Muscle layer of duodenum (tissue), 2 donors: ENCODE results near the gene ZNF362.
"Not testable (repeated sequence)": the region's sequence is repeated elsewhere in the genome, so short reads cannot be mapped to it uniquely, and the experiment has no call there.

Source experiments
- H3K27ac ChIP-seq: one replicate; pipeline ENCODE4 v1.7.0; 2013; ENCODE audit warnings: mild to moderate bottlenecking, low read length
- H3K27me3 ChIP-seq: one replicate; pipeline ENCODE4 v1.7.0; 2013; ENCODE audit warnings: low read depth, mild to moderate bottlenecking, control low read depth, low read length
- H3K36me3 ChIP-seq, 2 donors: one replicate each; pipeline ENCODE4 v1.7.0; 2013; ENCODE audit warnings: low read length in 2 of 2, control low read depth in 1 of 2, mild to moderate bottlenecking in 1 of 2; ENCODE audit not compliant: insufficient read depth in 2 of 2, control insufficient read depth in 1 of 2
- H3K4me1 ChIP-seq, 2 donors: one replicate each; pipeline ENCODE4 v1.7.0; 2013; ENCODE audit warnings: low read length in 2 of 2, mild to moderate bottlenecking in 2 of 2, control low read depth in 1 of 2, moderate library complexity in 1 of 2; ENCODE audit not compliant: insufficient read depth in 2 of 2, control insufficient read depth in 1 of 2
- H3K4me3 ChIP-seq, 2 donors: one replicate each; pipeline ENCODE4 v1.7.0; 2013; ENCODE audit warnings: low read length in 2 of 2, low read depth in 1 of 2, mild to moderate bottlenecking in 1 of 2
- H3K9me3 ChIP-seq, 2 donors: one replicate each; pipeline ENCODE4 v1.7.0; 2013; ENCODE audit warnings: low read length in 2 of 2, control low read depth in 1 of 2, mild to moderate bottlenecking in 1 of 2; ENCODE audit not compliant: control insufficient read depth in 1 of 2
- donor health status: healthy.

ZNF362 gene

DNA sequence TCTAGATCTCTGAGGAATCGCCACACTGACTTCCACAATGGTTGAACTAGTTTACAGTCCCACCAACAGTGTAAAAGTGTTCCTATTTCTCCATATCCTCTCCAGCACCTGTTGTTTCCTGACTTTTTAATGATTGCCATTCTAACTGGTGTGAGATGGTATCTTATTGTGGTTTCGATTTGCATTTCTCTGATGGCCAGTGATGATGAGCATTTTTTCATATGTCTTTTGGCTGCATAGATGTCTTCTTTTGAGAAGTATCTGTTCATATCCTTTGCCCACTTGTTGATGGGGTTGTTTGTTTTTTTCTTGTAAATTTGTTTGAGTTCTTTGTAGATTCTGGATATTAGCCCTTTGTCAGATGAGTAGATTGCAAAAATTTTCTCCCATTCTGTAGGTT lies 34.3 kb downstream of the ZNF362 start:
- H3K9me3 ChIP-seq, H3K27ac ChIP-seq, H3K27me3 ChIP-seq, H3K4me3 ChIP-seq: not testable (repeated sequence)
- peaks cover 5 to 18% of the 10 kb centered on the region in 2 donors for H3K4me1 ChIP-seq
- peaks cover 0 to 11% of the 10 kb centered on the region in 2 donors for H3K36me3 ChIP-seq

- Histone ChIP-seq H3K27me3 (no peaks in the 10 kb centered on the region), H3K9me3 (no peaks in the 10 kb centered on the region), H3K4me1 (peaks cover 5 to 18% of the 10 kb centered on the region in 2 donors), H3K4me3 (no peak overlapping the region), H3K27ac (no peak overlapping the region), H3K36me3 (peaks cover 2 to 13% of the 10 kb centered on the region in 2 donors)
Measured at GRCh38 chr1:33292726-33293340, 36.5 kb downstream of the ZNF362 start.

- Histone ChIP-seq H3K27me3 (no peaks in the 10 kb centered on the region), H3K4me1 (peaks cover 5 to 14% of the 10 kb centered on the region in 2 donors), H3K4me3 (no peak overlapping the region), H3K36me3 (peaks cover 4 to 20% of the 10 kb centered on the region in 2 donors), H3K9me3 (no peaks in the 10 kb centered on the region), H3K27ac (no peak overlapping the region)
Measured at GRCh38 chr1:33294071-33295010, 38.0 kb downstream of the ZNF362 start.

- H3K27me3 ChIP-seq, result no peaks in the 10 kb centered on the region
- no peaks in the 10 kb centered on the region for H3K9me3 ChIP-seq
- H3K4me3 ChIP-seq, result no peak overlapping the region
- H3K4me1 ChIP-seq, result peaks cover 5 to 14% of the 10 kb centered on the region in 2 donors
- H3K27ac ChIP-seq, result peak overlapping the region; percentile 43
- peaks cover 4 to 21% of the 10 kb centered on the region in 2 donors for H3K36me3 ChIP-seq
Measured at GRCh38 chr1:33295023-33295422, 38.7 kb downstream of the ZNF362 start.

DNA sequence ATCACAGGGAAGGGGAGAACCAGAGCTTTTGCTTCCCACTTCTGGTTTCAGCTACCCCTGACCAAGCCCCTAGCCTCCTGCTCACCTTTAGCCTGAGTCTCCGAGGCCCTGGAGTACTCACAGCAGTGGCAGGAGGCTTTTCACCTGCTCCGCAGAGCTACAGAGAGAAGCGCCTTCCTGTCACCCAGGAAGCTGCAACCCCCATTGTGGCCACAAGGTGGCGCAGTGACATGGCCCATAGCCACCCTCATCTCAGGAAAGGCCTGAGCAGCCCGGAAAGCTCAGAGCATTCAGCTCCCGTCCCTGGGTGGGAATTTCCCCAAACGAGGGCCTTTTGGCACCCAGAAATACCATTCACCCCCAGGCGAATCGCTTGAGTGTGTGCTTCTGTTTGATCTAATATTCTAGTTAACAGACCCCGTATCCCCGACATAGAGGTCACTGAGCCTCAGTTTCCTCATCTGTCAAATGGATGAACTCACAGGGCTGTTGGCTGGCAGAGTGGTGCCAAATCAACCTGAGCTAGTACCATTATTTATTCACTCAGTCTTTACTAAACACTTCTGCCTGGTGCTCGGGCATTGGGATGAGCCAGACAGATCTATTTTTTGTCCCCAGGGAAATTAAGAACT lies 39.3 kb downstream of the ZNF362 start:
- Histone ChIP-seq H3K4me1 (peaks cover 5 to 19% of the 10 kb centered on the region in 2 donors), H3K36me3 (peaks cover 4 to 21% of the 10 kb centered on the region in 2 donors), H3K9me3 (no peaks in the 10 kb centered on the region), H3K27me3 (no peaks in the 10 kb centered on the region), H3K27ac (peak overlapping the region; percentile 43), H3K4me3 (no peak overlapping the region)

DNA sequence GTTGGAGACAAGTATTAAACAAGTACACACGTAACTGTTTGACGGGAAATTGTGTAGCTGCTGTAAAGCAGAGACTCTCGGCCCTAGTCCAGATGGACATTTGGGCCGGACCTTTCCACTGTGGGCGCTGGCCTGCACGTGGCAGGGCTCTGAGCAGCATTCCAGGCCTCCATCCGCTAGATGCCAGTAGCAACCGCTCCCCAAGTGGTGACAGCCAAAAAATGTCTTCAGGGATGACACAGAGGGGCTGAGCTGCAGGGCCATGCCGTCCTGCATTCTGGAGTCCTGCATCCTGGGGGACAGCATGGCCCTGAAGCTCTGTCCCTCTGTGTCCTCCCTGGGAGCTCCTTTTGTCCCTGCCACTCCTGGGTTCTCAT lies 39.8 kb downstream of the ZNF362 start:
- H3K36me3 ChIP-seq, result peaks cover 4 to 21% of the 10 kb centered on the region in 2 donors
- no peaks in the 10 kb centered on the region for H3K9me3 ChIP-seq
- peaks cover 5 to 24% of the 10 kb centered on the region in 2 donors for H3K4me1 ChIP-seq
- no peak overlapping the region for H3K4me3 ChIP-seq
- no peaks in the 10 kb centered on the region for H3K27me3 ChIP-seq
- H3K27ac ChIP-seq, result no peak overlapping the region

- peaks cover 4 to 21% of the 10 kb centered on the region in 2 donors for H3K36me3 ChIP-seq
- H3K27me3 ChIP-seq, result no peaks in the 10 kb centered on the region
- no peaks in the 10 kb centered on the region for H3K9me3 ChIP-seq
- H3K4me3 ChIP-seq, result no peak overlapping the region
- no peak overlapping the region for H3K27ac ChIP-seq
- peaks cover 5 to 28% of the 10 kb centered on the region in 2 donors for H3K4me1 ChIP-seq
Measured at GRCh38 chr1:33296824-33297223, 40.5 kb downstream of the ZNF362 start.

GRCh38 chr1:33297911-33298622 lies 41.8 kb downstream of the ZNF362 start:
- Histone ChIP-seq H3K27ac (no peak overlapping the region), H3K4me3 (no peak overlapping the region), H3K9me3 (no peaks in the 10 kb centered on the region), H3K36me3 (peaks cover 4 to 21% of the 10 kb centered on the region in 2 donors), H3K27me3 (no peaks in the 10 kb centered on the region), H3K4me1 (peaks cover 1 to 24% of the 10 kb centered on the region in 2 donors)

GRCh38 chr1:33298623-33299277 lies 42.5 kb downstream of the ZNF362 start:
- Histone ChIP-seq H3K27me3 (no peaks in the 10 kb centered on the region), H3K4me1 (peaks cover 0 to 17% of the 10 kb centered on the region in 2 donors), H3K4me3 (no peak overlapping the region), H3K36me3 (peaks cover 4 to 21% of the 10 kb centered on the region in 2 donors), H3K27ac (no peak overlapping the region), H3K9me3 (no peaks in the 10 kb centered on the region)

GRCh38 chr1:33299461-33300155 lies 43.3 kb downstream of the ZNF362 start:
- no peaks in the 10 kb centered on the region for H3K9me3 ChIP-seq
- peaks cover 4 to 21% of the 10 kb centered on the region in 2 donors for H3K36me3 ChIP-seq
- H3K27me3 ChIP-seq, result no peaks in the 10 kb centered on the region
- H3K27ac ChIP-seq, result no peak overlapping the region
- no peak overlapping the region for H3K4me3 ChIP-seq
- peaks cover 0 to 14% of the 10 kb centered on the region in 2 donors for H3K4me1 ChIP-seq
